OCI-LY7 (cell line): ENCODE results near the gene TMEM271.

Experiments used
- EZH2phosphoT487 ChIP-seq: fragments of 200-600 bp; sonication (generic); IDR thresholded peaks from 2 replicates; pipeline ENCODE4 v1.6.1; 2018; ENCODE audit warnings: low read depth, borderline replicate concordance, mild to moderate bottlenecking, mixed run types, antibody characterized with exemption, low read length, moderate library complexity, mixed read lengths
- TF ChIP-seq, protein P1 (sequence below): fragments of 200-600 bp; sonication (generic); conservative IDR thresholded peaks from 2 replicates; pipeline ENCODE4 v1.5.1; 2014; ENCODE audit warnings: mild to moderate bottlenecking, antibody characterized with exemption, low read length, moderate library complexity, mixed read lengths

DNA sequence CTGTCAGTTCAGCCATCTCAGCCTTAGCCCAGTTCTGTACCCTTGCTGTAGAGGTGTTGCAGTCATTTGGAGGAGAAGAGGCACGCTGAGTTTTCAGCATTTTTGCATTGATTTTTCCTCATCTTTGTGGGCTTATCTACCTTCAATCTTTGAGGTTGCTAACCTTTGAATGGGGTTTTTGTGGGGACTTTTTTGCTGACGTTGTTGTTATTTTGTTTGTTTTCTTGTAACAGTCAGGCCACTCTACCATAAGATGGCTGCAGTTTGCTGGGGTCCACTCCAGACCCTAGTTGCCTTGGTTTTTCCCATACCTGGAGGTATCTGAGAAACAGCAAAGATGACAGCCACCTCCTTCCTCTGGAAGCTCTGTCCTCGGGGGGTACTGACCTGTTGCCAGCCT is 22.8 kb upstream of the TMEM271 start:
- TF ChIP-seq, protein P1, sequence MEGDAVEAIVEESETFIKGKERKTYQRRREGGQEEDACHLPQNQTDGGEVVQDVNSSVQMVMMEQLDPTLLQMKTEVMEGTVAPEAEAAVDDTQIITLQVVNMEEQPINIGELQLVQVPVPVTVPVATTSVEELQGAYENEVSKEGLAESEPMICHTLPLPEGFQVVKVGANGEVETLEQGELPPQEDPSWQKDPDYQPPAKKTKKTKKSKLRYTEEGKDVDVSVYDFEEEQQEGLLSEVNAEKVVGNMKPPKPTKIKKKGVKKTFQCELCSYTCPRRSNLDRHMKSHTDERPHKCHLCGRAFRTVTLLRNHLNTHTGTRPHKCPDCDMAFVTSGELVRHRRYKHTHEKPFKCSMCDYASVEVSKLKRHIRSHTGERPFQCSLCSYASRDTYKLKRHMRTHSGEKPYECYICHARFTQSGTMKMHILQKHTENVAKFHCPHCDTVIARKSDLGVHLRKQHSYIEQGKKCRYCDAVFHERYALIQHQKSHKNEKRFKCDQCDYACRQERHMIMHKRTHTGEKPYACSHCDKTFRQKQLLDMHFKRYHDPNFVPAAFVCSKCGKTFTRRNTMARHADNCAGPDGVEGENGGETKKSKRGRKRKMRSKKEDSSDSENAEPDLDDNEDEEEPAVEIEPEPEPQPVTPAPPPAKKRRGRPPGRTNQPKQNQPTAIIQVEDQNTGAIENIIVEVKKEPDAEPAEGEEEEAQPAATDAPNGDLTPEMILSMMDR = no peak
- TF ChIP-seq EZH2phosphoT487 = no peak
